NCI-H2196 treated with DMSO at 0.1 percent for 48 hours (cell line): ENCODE results near the gene SP4.
"Not testable (repeated sequence)": the region's sequence is repeated elsewhere in the genome, so short reads cannot be mapped to it uniquely, and the experiment has no call there.

ENCODE experiments used
- DNase-seq: peaks from one replicate; lab custom pipeline; 2025; ENCODE audit not compliant: unreplicated experiment; lab: John Stamatoyannopoulos, UW

The SP4 gene

DNA sequence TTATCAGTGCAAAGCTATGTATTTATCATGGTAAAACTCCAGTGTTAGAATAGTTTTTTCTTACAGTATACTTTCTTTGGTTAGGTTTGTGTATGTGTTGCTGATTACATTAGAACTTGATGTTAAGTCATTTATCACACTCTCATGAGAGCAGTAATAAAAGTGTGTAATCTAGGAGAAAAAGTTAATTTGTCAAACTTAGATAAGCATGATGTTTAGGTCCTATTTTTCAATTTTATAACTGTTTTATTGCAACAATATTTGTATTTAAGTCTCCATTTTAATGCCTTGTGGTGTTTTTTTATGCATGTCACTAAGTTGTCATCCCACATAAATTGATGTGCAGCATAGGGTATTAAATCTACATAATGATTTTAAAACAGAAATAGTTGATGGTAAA is 86.2 kb downstream of the SP4 start:
- no peak for DNase-seq

DNA sequence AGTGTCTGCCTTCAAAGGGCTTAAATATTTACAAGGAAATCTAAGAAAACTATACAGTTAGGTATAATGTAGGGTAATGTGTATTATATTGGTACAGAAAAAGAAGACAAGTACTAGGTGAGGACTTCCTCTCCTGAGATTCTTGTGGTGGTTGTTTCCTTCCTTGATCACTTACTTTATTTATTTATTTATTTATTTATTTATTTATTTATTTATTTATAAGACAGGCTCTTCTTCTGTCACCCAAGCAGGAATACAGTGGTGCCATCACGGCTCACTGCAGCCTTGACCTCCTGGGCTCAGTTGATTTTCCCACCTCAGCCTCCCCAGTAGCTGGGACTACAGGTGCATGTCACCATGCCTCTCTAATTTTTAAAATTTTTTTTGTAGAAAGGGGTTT is 96.8 kb downstream of the SP4 start:
- no peak for DNase-seq

DNA sequence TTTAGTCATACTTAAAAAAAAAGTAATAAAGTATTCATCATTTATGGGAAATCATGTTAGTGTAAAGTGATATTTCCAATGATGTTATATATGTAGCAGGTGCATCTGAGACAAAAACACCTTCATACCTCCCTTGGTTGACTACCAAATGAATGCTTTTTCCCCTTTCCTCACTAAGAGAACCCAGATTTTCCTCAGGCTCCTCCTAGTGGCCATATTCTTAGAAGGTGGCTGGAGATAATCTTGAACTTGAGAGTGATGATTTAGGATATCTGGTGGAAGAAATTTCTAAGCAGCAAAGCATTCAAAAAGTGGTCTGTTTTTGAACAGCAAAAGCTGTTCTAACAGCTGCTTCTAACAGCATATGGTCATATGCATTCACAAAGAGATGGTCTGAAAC is 98.1 kb downstream of the SP4 start:
- no peak for DNase-seq

DNA sequence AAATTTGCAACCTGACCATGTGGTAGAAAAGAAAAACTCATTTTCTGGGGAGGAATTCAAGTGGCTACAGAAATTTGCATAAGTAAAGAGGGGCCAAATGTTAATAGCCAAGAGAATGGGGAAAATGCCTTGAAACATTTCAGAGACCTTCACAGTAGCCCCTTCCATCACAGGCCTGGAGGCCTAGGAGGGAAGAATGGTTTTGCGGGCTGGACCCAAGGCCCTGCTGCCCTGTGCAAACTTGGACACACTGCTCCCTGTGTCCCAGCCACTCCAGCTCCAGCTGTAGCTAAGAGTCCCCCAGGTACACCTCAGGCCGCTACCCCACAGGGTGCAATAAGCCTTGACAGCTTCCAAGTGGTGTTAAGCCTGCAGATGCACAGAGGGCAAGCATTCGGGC is 98.6 kb downstream of the SP4 start:
- DNase-seq: no peak

DNA sequence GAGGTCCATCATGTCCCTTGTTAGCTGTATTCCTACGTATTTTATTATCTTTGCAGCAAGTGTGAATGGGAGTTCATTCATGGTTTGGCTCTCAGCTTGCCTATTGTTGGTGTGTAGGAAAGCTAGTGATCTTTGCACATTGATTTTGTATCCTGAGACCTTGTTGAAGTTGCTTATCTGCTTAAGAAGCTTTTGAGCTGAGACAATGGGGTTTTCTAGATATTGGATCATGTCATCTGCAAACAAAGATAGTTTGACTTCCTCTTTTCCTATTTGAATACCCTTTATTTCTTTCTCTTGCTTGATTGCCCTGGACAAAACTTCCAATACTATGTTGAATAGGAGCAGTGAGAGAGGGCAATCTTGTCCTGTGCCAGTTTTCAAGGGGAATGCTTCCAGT is 104.6 kb downstream of the SP4 start:
- not testable (repeated sequence) for DNase-seq

DNA sequence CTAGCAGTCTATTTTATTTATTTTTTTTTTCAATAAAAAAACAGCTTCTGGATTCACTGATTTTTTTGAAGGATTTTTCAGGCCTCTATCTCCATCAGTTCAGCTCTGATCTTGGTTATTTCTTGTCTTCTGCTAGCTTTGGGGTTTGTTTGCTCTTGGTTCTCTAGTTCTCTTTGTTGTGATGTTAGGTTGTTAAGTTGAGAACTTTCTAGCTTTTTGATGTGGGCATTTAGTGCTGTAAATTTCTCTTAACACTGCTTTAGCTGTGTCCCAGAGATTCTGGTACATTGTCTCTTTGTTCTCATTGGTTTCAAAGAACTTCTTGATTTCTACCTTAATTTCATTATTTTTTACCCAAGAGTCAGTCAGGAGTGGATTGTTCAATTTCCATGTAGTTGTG is 105.8 kb downstream of the SP4 start:
- not testable (repeated sequence) for DNase-seq

DNA sequence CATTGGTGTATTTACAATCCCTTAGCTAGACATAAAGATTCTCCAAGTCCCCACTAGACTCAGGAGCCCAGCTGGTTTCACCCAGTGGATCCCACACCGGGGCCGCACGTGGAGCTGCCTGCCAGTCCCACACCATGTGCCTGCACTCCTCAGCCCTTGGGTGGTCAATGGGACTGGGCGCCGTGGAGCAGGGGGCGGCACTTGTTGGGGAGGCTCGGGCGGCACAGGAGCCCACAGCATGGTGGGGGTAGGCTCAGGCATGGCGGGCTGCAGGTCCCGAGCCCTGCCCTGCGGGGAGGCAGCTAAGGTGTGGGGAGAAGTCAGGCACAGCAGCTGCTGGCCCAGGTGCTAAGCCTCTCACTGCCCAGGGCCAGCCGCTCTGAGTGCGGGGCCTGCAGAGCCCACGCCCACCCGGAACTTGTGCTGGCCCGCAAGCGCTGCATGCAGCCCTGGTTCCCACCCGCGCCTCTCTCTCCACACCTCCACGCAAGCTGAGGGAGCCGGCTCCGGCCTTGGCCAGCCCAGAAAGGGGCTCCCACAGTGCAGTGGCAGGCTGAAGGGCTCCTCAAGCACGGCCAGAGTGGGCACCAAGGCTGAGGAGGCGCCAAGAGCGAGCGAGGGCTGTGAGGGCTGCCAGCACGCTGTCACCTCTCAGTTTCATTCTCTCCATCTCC is 108.7 kb downstream of the SP4 start:
- not testable (repeated sequence) for DNase-seq

DNA sequence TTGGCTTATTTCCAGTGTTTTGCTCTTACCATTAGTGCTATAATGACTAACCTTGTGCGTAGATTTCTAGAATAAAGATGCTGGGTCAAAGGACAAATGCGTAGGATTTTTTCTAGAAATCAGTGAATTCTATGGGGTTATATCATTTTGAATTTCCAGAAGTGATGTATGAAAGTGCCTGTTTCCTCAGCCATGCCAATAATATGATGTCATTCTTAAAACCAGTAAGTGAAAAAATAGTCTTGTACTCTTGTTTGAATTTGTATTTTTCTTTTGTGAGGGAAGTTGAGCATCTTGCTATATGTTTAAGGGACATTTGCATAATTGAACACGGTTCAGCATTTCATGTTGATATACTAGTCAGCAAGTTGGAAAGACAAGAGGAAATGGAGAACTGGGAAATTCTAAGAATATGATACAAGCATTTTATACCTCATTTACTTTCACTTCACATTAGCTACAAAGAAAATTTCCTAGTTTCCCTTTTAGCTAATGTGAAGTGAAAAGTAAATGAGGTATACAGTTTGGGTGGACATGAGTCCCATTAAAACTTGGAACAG is 111.1 kb downstream of the SP4 start:
- DNase-seq: no peak

DNA sequence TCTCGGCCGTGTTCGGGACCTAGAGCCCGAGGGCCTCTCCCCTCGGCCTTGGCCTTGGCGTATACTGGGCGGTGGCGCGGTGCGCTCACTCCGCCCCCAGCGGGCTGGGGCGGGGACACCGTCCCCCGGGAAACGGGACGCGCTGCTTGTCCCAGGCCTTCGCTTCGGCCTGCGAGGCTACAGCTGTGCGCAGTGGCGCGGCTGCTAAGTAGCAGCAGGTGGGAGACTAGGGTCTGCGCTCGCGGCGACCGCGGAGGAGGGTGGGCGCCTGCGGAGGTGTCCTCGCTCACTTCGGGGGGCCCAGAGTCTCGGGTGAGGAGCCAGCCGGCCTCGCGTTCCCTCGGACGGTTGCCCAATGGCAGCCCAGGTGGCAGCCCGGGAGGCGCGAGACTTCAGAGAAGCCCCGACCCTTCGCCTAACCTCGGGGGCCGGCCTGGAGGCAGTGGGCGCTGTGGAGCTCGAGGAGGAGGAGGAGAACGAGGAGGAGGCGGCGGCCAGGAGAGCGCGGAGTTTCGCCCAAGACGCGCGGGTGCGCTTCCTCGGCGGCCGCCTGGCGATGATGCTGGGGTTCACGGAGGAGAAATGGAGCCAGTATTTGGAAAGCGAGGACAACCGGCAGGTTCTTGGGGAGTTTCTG is 115.1 kb downstream of the SP4 start, which contains the start of gene DNAH11:
TSS of gene DNAH11 (plus strand) at position 149 of the 637 bp plus-strand sequence. CDS start at position 356, 207 bp downstream.
- DNase-seq: no peak

DNA sequence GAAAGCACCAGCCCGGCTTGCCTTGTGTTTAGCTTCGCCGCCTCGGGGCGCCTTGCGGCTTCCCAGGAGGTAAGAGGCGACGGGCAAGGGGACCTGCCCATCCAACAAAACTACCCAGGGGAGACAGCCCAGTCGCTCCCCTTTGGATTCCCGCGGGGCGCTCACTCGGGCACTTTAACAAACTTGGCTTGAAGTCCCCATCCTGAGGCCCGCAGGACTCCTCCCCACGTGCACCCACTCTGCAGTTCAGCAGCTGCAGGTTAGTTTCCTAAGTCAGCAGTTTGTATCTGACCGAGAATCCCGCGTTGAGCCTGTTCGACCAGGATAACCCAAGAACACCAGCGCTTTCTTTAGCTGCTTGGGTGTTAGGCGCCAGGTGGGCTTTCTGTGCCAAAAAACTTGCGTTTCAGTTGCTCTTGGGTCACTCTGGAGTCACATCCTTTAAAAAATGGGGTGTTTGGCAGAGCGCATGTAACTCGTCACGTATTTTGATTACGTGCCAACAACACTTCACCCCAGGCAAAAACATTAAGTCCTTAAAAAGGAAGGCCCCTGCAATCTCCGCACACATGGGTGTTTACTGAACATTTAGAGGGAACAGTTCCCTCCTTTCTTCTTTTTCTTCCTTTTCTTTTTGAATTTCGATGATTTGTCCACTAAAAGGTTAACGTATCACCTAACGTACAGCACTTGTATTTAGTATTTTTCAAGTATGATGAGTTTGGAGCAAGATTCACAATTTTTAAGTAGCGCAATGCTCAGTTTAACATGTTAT is 115.8 kb downstream of the SP4 start:
- DNase-seq: no peak

DNA sequence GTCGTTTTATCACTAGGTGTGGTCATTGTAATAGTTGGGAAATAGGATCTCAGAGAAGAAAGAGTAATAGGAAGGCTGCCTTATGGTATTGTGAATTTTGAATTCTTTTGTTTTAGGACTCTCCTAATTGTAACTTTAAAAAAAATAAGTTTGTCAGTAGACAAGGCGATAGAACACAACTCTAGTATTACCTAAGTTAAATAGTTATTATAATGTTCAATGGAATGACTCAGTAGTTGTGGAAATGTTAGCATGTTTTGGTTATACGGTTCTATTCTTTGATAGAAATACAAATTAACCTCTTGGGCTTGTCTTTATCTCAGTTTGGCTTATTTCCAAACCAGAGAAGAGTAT is 116.4 kb downstream of the SP4 start:
- no peak for DNase-seq

DNA sequence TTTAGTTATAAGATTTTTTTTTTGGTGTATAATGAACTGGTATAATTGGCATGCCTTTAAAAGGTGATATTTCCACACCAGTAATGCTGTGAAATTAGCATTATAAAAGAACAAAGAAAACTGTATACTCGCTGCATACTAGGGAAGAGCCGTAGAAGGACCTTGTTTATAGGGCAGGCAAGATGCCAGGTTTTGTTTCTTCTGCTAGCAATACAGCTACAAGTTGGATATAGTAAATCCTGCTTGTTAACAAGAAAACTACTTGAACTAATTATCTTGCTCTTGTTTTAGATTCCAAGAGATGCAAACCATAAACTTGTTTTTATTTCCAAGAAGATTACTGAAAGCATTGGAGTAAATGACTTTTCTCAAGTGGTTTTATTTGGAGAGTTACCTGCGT is 116.8 kb downstream of the SP4 start:
- no peak for DNase-seq

DNA sequence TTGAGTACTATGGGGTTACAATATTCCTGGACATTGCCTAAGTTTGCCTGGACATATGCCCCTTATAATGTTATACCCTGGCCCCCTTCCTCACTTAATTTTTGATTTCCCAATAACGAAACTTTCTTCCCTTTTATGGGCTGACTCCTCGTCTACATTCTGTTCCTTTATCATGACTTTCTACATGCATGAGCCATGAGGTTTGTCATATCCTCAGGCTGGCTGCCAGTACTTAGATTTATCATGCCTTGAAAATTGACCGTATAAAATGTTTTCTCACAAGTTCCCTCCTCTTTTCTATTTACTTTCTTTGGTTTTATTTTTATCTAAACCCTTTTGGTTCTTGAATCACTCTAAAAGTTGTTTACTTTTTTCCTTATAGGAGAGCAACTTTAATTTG is 119.6 kb downstream of the SP4 start:
- DNase-seq: no peak

DNA sequence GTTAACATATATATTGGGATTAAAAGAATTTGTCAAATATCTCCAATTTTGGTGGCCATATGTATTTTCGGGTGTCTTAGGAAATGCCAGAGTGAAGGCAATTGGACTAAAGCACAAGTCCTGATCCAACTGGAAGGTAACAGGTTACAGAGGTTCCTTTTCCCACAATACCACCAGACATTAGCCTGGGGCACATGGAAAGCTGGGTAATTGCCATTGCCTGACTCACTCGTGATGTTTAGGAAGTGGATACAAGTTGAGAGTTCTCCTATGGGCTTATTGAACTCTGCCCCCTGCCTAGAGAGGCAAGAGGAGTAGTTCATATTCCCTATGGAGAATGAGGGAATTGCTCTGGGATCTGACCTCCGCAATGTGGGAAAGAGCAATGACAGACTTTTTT is 120.6 kb downstream of the SP4 start:
- DNase-seq: no peak

DNA sequence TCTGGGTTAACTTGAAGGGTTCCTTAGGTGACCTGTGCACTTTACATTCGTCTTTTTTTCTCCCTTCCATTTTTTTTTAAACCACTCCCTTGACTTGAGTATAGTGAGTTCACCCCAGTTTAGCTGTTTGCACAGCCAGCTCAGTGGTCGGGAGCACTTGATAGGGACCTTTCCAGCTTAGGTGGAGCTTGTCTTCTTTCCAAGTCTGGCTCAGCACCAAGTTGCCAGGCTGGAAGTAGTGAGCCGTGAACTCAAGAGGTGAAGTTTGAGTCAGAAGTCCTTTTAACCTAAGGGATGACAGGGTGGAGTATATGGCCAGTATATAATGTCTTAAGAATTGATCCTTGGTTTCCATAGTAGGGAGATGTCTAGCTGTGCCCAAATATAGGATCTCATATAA is 122.2 kb downstream of the SP4 start:
- DNase-seq: no peak

DNA sequence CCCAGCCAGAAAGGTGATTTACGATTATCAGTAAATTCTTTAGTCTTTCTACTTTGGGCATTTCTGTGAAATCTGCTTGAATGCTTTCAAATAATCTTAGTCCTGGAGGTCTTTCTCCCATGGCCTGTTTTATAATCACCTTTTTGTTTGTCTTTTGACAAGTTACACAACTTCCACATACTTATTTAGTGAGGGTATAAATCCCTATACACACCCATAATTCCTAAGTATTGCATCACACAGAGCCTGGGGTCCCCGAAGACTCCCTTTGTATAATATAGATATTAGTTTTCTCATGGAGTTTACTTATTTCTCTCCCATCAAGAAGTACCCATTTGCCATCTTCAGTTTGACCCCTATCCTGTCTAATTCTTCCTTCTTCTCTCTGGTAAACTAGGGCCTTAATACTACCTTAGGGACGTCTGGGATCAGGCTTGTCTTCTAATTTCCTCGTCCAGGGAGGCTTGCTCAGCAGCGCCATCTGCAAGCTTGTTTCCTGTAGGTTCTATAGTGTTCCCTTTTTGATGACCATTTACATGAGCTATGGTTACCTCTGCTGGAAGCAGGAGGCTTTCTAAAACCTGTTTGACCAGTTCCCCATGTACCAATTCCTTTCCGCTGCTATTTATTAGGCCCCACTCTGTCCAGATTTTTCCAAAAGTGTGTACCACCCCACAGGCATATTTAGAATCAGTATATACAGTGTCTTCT is 123.1 kb downstream of the SP4 start:
- DNase-seq: no peak

DNA sequence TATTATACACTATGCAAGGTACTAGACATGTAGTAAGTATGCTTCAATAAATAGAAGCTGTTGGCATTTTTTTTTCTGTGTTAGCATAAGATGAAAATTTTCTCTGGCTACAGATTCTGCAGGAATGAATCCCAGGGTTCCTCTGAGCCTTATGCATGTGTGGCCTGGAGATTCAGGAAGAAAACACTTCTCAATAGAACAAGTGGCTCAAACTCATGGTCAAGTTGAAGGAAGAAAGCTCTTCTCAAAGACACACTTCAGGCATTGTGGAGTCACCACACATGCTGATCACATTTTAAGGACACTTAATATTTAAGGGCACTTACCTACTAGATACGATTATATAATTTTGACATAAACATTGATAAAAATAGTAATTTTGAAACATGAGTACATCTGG is 134.5 kb downstream of the SP4 start:
- no peak for DNase-seq
